Measurements from ENCODE around the gene NEURL1.

NEURL1 gene

DNA sequence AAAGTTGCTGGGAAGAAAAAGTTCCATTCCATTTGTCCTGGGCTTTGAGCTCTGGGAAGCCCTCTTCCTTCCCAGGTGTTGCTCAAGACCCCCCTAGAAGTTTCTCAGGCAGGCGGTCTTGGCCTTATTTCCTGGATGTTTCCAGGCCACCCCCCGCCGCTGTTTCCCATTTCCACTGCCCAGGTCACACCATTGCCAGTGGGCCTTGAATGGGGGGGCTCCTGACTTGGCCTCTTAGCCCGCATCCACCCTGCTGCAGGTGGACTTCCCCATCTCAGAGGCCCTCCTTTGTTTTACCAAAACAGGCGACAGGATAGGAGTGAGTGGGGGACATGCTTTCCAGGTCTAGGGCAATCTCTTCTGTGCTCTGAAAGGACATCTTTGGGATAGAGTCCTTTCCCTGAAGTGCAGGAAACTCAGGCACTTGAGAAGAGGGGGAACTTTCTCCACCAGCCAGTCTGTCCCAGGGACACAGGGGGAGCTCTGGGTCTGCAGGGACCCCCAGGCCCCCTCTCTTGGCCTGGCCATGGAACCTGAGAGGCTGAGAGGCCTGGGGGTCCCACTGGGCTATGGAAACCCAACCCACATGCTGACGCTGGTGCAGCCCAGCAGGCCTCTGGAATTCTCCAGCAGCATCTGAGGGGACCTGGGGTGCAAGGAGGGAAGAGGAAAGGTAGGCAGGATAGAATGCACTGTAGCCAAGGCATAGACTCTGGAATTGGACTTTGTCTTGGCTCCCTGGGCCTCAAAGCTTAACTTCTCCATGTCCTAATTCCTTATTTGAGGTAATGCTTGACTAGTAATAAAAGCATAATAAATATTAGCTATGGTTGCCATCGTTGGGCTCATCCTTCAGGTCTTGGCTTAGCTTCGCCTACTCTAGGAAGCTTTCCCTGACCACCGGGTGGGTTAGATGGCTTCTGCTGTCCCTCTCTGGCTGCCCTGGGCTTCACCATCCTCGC lies 17.6 kb downstream of the NEURL1 start:
- no peak overlapping the region for H3K4me3 ChIP-seq (ENCODE audit: low read depth, low read length)
- no peak for TF ChIP-seq CTCF (IDR thresholded peaks at IDR 0.05; ENCODE audit: borderline replicate concordance, insufficient read depth, low read depth, low read length)

GRCh38 chr10:103512166-103512565 lies 18.7 kb downstream of the NEURL1 start:
- no peak overlapping the region for H3K4me3 ChIP-seq (ENCODE audit: low read depth, low read length)
- TF ChIP-seq CTCF (IDR thresholded peaks at IDR 0.05; ENCODE audit: borderline replicate concordance, insufficient read depth, low read depth, low read length): no peak

DNA sequence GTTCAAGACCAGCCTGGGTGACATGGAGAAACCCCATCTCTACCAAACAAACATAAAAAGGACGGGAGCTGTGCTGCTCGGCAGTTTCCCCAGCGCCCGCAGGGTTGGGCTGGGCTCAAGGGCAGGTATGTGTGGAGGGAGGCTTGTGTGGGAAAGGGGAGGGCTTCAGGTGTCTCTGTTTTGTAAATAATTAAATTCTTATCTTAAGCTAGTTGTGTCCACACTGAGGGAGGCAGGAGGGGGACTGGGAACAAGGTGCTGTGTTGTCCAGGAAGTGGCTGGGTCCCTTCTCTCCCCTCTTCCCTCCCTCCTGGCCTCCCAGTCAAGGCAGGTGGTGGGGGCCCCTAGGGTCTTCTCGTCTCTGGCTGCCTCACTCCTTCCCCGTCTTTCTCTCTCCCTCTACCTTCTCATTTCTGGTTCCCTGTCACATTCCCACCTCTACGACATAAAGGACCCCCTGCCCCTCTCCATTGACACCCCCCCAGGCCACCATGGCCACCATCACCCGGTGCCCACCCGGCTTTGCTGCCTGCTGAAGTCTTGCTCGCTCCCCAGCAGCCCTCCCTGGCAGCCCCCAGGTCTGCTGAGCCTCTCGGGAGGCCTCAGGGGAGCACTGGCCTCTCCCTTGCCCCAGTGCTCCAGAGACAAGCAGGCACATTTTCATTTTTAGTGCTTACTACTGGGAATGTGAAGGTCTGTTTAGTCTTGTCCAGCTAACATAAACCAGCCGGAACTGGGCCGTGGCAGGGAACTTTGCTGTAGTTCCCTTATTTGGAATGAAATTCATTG lies 19.3 kb downstream of the NEURL1 start:
- TF ChIP-seq CTCF (IDR thresholded peaks at IDR 0.05; ENCODE audit: borderline replicate concordance, insufficient read depth, low read depth, low read length): no peak
- no peak overlapping the region for H3K4me3 ChIP-seq (ENCODE audit: low read depth, low read length)

- TF ChIP-seq CTCF (IDR thresholded peaks at IDR 0.05; ENCODE audit: borderline replicate concordance, insufficient read depth, low read depth, low read length): no peak
- no peak overlapping the region for H3K4me3 ChIP-seq (ENCODE audit: low read depth, low read length)
These were observed 20.0 kb downstream of the NEURL1 start for GRCh38 chr10:103513380-103514060.

DNA sequence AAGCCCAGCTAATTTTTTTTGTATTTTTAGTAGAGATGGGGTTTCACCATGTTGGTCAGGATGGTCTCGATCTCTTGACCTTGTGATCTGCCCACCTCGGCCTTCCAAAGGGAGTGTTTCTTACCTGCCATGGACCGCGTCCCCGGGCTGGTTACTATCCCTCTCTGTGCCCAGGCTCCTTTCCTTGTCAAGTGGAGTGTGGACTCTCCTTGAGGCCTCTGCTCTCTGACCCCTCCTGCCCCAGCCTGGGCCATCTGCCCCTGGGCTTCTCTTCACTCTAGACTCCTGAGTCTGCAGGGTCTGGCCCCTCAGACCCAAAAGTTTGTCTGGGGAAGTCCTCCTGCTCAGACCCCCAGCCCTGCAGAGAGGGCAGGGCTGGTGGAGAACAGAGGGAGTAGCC lies 20.7 kb downstream of the NEURL1 start:
- H3K4me3 ChIP-seq (ENCODE audit: low read depth, low read length): no peak overlapping the region
- no peak for TF ChIP-seq CTCF (IDR thresholded peaks at IDR 0.05; ENCODE audit: borderline replicate concordance, insufficient read depth, low read depth, low read length)

DNA sequence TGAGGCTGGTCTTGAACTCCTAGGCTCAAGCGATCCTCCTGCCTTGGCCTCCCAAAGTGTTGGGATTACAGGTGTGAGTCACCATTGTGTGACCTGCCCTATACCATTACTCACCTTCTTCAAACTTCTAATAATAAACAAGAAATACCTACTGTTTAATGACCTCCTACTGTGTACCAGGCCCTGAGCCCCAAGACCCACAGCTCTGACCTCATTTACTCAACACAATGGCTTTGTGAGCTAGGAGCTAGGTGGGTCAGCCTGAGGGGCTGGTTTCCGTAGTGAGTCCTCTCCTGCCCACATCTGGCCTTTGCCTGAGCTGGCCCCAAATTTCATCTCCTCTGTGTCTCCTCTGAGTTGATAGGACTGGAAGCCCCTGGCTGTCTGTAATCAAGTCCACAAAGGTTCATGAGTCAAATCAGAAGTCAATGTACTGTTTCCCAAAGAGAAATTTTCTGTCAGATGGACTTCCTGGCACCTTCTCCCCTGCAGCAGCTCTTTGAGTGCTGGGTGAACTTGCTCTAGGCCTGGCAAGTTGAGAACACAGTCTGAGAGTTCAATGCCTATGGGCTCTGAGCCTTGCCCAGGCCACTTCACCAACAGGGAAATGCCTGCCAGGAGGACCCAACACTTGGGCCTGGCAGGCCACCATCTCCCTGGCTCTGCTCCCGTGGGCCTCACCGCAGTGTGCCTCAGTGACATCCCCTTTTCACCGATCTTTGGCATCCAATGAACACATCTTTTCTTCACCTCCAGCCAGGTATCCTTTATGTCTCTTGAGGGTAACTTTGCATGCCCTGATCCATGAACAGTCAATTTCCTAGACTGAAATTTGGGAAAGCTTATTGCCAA lies 24.0 kb downstream of the NEURL1 start:
- no peak overlapping the region for H3K4me3 ChIP-seq (ENCODE audit: low read depth, low read length)
- TF ChIP-seq CTCF (IDR thresholded peaks at IDR 0.05; ENCODE audit: borderline replicate concordance, insufficient read depth, low read depth, low read length): no peak
